NCI-H146 treated with DMSO at 0.1 percent for 48 hours (cell line): ENCODE data around the gene GTF2H3.
A peak's percentile ranks its signal among the peaks of the same experiment; 100 is the strongest.
"Not testable (repeated sequence)": the region's sequence is repeated elsewhere in the genome, so short reads cannot be mapped to it uniquely, and the experiment has no call there.

Source experiments
- DNase-seq: peaks from one replicate; lab custom pipeline; 2025; ENCODE audit not compliant: unreplicated experiment; lab: John Stamatoyannopoulos, UW

The GTF2H3 gene

DNA sequence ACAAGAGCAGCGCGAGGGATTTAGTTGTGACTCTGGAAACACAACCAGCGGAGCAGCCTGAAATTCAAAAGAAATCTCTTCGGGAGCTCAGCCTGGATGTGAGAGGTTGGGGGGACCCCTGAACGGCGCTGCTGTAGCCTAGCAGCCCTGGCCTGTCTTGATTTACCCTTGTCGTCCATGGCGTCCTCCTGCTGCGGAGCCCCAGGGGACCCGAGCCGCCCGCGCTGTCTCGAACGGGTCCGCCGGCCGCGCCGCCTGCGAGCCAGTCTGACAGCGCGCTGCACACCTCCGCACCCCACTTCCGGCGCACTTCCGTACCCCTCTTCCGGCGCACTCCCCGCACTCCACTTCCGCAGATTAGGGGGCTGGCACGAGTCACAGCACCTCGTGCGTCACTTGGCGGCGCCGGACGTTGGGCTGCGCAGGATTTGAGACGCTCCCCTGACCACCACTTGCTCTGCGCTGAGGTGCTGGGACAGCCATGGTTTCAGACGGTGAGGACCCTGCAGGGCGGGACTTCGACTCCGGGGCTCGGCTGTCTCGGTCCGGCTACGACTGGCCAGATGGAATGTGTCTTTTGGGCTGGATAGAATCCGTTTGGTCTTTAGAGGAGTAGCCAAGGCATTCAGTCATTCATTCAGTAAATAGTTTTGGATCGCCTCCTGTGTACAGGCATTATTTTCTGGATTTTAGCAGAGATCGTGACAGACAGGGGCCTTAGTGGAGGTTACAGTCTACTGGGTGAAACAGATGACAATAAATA is at the start of gene GTF2H3, which contains the start of gene EIF2B1:
TSS of gene GTF2H3 (plus strand) at position 451 of the 763 bp plus-strand sequence. CDS start at position 482, 31 bp downstream.
TSS of gene EIF2B1 (minus strand) at position 308 of the 763 bp plus-strand sequence. CDS start at position 179, 129 bp downstream.
- peak; percentile 90 for DNase-seq

DNA sequence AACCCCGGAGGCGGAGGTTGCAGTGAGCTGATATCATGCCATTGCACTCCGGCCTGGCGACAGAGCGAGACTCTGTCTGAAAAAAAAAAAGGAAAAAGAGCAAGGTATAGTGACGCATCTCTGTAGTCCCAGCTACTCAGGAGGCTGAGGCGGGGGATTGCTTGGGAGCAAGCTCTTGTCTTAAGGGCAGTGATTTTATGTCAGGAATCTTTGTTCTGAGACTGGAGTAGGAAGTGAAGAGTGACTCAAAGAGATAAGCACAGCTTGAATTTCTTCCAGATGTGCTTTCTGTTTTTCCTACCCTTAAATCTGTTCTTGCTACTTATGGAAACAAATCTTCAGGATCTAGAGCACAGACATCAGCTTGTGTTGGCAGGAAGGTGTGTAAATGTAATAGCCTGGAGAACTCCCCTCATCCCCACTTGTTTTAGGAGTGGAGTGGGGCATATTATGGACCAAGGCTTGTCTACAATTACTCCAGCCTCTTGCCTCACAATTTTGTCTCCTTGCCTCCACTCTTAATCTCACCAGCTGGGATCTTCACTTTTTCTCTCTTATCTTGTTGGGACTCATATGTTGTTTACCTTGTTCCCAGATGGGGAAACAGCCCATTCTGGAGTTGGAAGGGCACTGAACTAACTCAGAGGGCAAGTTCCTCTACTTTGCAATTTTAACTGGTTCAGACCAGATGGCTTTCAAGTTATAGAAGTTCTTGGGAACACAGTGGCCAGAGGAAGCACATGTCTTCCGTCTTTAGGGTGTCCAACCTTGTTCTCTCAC is 41.7 kb upstream of the GTF2H3 start:
- DNase-seq: no peak

DNA sequence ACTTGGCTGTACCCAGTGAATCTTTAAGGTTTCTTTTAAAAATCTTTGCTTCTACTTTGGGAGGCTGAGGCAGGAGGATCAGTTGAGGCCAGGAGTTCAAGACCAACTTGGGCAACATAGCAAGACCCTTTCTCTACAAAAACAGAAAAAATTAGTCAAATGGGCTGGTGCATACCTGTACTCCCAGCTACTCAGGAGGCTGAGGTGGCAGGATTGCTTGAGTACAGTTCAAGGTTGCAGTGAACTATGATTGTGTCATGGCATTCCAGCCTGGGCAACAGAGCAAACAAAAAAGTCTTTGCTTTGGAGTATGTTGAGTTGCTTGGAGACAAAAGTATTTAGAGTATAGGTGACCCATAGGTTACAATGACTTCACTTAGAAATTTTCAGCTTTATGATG is 37.9 kb upstream of the GTF2H3 start:
- no peak for DNase-seq

DNA sequence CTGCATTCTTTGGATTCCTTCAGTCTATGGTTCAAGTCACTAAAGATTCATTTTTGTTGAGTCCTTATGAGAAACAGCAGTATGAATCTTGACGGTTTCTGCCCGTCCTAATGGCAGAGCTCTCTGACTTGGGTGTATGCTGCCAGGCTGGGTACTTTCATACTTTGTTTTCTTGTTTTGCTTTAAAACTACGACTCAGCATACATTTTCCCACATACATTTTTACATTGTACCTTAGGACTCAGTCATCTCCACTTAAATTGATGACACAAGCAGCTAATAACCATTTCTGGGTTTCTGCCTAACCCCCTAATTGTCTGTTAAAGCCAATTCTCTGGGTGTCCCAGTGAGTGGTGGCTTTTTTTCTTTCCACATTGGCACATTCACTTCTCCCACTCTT is 36.5 kb upstream of the GTF2H3 start:
- no peak for DNase-seq

DNA sequence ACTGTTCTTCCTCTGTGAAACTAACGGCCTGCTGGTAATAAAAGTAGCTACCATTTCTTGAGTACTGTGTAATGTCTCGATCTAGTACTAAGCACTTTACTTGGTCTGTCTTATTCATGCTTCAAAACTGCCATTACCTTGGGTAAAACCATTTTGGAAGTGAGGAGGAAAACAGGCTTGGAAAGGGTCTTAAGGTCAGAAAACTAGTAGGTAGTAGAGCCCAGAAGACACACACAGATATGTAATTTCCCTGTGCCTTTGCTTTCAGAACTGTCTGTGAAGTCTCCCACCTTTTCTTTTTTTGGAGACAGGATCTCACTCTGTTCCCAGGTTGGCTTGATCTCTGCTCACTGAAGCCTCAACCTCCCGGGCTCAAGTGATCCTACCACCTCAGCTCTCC is 35.1 kb upstream of the GTF2H3 start:
- DNase-seq: no peak

DNA sequence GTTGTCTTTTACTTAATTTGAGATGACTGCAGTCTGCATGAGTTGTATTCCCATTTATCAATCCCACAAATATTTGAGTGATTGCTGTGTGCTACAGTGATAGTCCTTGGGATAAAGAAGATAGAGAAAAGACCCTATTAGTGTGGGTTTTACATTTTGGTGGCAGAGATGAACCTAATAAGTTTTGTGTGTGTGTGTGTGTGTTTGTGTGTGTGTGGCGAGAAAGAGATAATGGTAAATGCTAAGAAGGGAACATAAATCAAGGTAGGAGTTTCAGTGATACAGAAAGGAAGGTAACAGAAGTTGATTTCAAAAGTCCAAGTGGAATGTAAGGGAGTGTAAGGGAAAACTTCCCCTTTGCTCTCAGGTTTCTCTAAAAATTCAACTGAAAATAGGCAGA is 34.3 kb upstream of the GTF2H3 start:
- no peak for DNase-seq

DNA sequence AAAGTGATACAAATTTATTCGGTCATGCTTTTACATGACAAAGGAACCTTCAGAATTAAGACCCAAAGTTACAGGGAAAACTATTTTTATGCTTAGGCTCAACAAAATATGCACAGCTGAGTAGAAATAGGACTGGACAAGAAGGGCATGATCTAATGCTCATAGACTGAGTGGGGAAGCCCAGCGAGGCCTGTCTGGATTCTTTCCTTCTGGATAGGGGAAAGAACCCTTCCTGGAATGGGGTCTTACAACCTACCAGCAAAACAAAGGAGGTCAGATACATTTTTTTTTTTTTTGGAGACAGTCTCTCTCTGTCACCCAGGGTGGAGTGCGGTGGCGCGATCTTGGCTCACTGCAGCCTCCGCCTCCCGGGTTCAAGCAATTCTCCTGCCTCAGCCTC is 33.9 kb upstream of the GTF2H3 start:
- DNase-seq: no peak

DNA sequence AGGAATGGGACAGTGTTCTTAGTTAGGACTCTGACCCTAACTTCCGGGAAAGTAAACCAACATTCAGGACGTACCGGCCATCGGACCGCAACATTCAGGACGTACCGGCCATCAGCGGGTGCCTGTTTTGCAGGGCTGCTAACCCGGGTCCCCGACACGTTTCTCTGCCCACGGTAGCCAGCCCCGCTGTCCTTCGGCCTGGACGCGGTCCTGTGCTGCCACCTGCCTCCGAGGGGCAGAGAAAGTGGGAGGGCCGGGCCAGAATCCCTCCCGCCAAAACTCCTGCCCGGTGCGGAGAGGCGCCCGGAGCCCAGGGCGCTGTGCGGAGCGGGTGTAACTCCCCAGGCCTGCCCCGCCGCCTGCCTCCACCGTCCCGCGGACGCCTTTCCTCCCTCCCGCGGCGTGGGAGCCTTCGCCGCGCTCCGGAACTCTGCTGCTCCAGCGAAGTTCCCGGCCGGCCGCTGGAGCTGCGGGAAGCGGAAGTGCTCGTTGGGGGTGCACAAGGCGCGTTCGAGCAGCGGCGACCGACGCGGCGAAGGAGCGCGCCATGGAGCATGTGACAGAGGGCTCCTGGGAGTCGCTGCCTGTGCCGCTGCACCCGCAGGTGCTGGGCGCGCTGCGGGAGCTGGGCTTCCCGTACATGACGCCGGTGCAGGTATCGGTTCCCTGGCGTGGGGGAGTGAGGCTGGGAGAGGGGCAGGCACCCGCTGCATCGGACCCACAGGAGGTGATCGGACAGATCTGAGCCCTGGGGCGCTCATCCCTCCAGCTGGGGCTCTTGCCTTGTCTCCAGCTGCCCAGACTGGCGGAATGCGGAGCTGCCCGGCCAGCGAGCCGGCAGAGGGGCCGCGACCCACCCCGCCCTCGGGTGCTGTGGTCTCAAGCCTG is 31.8 kb upstream of the GTF2H3 start, which contains the start of gene DDX55:
TSS of gene DDX55 (plus strand) at position 498 of the 888 bp plus-strand sequence. CDS start at position 548, 50 bp downstream.
- DNase-seq: peak; percentile 53

DNA sequence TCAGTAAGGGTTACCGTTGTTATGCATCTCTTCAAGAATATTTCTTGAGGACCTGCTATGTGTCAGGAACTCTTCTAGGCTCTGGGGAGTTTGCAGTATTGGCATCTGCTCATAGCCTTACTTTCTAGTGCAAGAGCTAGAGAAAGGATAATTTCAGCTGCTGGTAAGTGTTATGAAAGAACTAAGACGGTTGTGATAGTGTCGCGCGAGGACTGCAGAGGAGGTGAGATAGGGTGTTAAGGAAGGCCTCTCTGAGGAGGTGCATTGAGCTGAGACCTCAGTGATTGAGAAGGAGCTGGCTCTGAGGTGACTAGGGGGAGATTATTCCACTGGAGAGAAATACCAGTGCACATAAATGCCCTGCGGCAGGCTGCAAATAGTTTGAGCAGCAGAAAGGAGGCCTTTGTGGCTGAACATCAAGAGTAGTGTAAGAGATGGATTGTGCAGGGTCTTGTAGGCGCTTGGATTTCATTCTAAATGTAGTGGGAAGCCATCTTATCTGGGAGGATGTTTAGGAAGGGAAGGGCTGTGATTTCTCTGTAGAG is 30.9 kb upstream of the GTF2H3 start:
- DNase-seq: no peak

DNA sequence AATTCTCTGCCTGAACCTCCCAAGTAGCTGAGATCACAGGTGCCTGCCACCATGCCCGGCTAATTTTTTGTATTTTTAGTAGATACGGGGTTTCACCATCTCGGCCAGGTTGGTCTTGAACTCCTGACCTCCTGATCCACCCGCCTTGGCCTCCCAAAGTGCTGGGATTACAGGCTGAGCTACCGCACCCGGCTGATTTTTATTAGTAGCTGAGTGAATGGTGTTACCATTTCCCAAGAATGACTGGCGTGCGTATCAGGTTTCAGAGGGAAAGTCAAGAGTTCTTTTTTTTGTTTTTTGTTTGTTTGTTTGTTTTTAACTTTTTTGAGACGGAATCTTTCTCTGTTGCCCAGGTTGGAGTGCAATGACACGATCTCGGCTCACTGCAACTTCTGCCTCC is 30.1 kb upstream of the GTF2H3 start:
- DNase-seq: not testable (repeated sequence)

DNA sequence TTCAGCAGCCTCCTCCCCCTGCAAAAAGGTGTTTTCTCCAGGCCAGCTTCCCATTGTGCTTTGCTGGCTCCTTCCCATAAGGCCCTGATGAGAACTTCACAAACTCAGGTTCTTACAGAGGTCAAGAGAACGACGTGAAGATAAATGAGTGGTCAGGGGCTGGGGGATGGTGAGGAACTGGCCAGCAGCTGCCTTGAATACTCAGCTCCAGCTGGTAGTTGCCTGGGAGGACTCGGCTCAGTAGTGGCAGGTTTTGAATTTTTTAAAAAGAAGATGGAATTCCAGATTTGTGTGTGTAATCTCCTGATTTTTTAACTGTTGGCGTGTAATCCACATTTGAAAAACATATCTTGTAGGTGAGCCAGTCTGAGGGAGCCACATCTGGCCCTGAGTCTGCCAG is 25.9 kb upstream of the GTF2H3 start:
- no peak for DNase-seq

DNA sequence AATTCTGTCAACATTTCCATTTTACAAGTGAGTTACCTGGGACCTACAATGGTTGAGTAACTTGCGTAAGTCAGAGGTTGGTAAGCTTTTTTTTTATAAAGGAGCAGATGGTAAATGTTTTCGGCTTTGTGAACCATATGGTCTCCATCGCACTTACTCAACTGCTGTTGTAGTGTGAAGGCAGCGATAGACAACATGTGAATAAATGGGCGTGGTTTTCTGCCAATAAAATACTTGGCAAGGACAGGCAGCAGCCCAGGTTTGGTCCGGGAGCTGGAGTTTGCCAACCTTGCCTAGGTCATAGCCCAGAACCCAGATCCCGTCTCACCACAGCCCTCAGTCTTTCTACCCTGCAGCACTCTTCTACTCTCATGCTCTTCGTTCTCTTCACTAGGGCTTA is 25.4 kb upstream of the GTF2H3 start:
- DNase-seq: no peak

DNA sequence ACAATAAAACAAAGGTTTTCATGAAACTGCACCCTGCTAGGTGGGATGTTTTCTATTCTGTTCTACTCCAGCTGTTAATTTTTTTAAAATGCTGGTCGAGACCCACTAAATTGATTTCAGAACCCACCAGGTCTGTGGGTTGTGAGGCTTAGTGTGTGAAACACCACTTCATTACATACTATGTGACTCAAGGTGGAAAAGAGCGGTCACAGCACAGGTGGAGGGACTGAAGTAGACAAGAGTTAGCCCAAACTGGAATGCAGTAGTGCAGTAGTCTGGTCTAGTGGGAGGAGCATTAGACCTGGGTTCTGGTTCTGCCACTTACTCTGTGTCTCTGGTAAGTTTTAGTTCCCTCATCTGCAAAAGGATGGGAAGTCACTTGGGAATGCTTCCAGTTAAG is 19.5 kb upstream of the GTF2H3 start:
- DNase-seq: no peak

DNA sequence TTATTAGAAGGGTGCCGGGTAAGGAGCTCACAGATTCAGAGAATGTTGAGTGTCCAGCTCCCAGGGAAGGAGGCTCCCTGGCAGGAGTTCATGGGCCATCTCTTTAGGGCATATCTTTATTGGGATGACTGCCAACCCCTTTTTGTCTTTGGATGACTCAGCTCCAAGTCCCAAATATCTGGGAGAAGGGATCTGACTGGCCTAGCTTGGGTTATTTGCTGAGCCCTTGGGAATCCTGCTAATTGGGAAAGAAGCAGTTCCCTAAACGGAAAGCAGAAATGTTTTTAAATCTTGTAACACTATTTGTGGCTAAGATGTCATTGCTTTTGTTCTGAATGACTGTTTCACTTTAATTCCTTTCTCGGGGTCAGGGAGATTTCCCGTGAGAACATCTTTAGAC is 19.1 kb upstream of the GTF2H3 start:
- DNase-seq: no peak

DNA sequence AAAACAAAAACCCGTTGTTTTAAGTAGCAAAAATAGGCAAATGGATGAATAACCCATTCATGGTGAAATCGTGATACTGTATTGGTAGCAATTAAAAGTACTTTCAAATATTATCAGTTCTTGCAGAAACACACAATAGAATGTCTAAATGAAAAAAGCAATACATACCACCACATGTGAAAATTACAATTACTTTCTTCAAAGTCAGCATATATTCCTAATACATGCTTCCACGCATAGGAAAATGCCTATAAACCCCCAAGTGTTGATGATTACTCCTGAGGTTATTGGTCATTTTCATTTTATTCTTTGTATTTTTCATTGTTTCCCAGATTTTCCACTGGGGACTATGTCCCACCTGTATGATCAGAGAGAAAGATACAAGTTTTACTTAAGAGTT is 16.5 kb upstream of the GTF2H3 start:
- DNase-seq: no peak

DNA sequence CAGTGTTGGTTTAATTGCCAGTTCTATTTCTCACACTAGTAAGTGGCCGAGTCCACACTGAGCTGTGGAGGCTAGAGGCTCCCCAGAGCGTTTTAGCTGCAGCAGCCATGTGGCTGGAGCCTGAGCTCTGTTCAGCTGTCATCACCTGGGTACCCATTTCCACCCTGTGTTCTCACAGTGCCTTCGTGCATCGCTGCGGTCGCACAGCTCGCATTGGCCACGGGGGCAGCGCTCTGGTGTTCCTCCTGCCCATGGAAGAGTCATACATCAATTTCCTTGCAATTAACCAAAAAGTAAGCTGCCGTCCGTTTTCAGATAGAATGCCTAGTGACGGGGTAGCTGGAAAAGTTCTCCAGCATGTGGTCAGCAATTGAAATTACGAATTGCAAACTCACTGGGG is 16.0 kb upstream of the GTF2H3 start:
- DNase-seq: no peak

DNA sequence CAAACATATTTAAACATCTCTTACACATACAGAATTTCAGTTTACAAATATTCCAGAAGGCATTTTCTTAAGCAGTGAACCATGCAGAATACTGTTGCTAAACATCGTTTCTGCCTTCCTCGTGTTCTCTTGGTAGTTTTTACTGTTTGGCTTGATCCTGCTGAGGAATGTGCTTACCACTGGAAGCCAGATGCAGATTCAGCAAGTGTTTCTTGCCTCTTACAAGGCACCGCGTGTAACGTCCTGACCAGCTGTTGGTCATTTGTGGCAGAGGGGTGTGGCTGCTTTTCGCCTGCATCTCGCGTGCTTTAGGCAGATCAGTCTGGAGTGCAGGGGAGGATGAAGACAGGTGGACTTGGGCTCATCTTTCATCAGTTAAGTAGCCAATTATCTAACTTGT is 12.5 kb upstream of the GTF2H3 start:
- DNase-seq: no peak

DNA sequence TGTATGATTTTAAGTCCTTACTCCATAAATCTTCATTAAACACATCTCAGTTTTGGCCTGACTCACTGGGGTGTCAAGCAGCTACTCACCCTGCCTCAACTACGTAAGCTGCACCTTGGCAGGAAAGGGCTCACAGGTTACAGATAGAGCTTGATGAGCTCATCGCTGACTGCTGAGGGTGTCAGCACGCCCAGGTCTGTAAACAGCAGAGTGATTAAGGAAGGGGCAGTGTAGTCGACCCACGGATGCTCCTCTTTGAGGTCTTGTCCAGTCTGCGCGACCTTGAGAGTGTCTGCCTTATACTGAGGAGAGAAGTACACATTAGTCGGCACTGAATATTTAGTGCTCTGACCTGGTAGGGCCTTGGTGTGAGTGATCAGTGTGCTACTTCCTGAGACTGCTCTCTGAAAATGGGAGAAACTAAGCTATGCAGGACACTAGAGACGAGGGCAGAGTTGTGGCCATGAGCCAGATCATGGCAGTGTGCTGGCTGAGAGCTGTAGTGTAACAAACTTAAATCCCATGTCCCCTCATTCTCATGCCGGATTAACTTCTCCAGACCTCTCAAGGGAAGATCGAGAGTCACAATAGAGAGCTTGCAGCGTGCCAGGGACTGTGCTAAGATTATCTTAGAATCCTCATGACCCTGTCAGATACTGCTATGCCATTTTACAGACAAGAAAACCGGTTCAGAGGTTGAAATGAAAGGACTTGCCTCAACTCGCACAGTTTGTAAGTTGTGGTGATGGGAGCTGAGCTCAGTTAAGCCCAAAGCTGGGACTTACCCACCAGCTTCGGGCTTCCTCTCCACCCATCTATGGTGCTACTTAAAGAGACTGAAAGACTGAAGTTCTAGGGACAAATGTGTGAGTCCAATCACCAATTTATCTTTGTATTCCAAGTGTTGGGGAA is 11.8 kb upstream of the GTF2H3 start:
- DNase-seq: no peak

DNA sequence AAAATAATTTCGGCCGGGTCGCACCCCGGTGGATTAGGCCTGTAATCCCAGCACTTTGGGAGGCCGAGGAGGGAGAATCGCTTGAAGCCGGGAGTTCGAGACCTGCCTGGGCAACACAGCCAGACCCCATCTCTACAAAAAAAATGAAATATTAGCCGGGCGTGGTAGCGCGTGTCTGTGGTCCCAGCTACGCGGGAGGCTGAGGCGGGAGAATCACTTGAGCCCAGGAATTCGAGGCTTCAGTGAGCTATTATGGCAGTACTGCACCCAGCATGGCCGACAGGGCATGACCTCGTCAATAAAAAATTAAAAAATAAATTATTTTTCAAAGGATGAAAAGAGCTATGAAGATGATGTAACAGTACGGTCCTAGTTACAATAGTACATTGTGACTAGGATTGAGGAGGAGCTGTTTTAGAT is 523 bp downstream of the GTF2H3 start:
- no peak for DNase-seq

DNA sequence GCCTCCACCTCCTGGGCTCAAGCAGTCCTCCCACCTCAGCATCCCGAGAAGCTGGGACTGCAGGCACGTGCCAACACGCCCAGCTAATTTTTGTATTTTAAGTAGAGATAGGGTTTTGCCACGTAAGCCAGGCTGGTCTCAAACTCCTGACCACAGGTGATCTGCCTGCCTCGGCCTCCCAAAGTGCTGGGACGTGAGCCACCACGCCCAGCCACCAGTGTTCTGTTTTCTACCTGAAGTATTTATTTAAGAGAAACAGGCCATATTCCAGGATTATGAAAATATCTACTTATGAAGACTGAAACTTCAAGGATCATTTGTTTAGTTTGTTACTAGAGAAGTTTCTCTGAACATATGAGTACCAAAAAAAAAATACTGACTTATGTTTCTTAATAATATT is 10.3 kb downstream of the GTF2H3 start:
- DNase-seq: no peak
